22Rv1 (cell line): ENCODE measurements around the gene CCDC177.

ENCODE experiments used
- ZFX ChIP-seq: fragments of 450-650 bp; IDR thresholded peaks from 2 replicates; pipeline ENCODE4 v1.6.1; 2017; ENCODE audit warnings: antibody characterized with exemption, borderline replicate concordance
- TF ChIP-seq, protein P1 (sequence below): fragments of 450-650 bp; IDR thresholded peaks from 2 replicates; pipeline ENCODE4 v1.5.1; 2017; ENCODE audit warnings: mild to moderate bottlenecking

DNA sequence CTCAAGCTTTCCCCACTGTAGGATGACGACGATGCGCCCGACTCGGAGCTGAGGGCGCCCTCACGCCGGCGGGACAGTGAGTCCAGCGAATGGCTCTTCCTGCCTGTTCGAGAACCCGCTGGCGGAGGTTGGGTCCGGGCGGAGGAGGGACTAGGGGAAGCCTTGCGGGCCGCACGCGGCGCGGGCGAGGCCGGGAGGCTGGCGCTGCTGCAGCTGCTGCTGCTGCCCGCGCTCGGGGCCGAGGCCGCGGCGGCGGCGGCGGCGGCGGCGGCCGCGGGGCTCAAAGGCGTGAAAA lies 1.9 kb downstream of the CCDC177 start:
- TF ChIP-seq, protein P1, sequence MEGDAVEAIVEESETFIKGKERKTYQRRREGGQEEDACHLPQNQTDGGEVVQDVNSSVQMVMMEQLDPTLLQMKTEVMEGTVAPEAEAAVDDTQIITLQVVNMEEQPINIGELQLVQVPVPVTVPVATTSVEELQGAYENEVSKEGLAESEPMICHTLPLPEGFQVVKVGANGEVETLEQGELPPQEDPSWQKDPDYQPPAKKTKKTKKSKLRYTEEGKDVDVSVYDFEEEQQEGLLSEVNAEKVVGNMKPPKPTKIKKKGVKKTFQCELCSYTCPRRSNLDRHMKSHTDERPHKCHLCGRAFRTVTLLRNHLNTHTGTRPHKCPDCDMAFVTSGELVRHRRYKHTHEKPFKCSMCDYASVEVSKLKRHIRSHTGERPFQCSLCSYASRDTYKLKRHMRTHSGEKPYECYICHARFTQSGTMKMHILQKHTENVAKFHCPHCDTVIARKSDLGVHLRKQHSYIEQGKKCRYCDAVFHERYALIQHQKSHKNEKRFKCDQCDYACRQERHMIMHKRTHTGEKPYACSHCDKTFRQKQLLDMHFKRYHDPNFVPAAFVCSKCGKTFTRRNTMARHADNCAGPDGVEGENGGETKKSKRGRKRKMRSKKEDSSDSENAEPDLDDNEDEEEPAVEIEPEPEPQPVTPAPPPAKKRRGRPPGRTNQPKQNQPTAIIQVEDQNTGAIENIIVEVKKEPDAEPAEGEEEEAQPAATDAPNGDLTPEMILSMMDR, result no peak
- no peak for TF ChIP-seq ZFX
